HepG2 (cell line): ENCODE measurements around the gene TEX35.

Experiments used
- NFYC ChIP-seq: IDR thresholded peaks from 2 replicates; pipeline ENCODE4 v1.6.1; 2016; ENCODE audit warnings: missing genetic modification reagents, missing compliant biosample characterization
- ZNF12 ChIP-seq: sonication (generic); formaldehyde crosslinking; IDR thresholded peaks from 2 replicates; pipeline ENCODE4 v1.5.0; 2020; ENCODE audit warnings: missing genetic modification reagents

- no peak for TF ChIP-seq ZNF12 (CRISPR knock-in tag)
- no peak for TF ChIP-seq NFYC (CRISPR knock-in tag)
Measured at GRCh38 chr1:178509414-178510007, 3.4 kb upstream of the TEX35 start.
